ENCODE results near the gene MRPL16.
A peak's percentile ranks its signal among the peaks of the same experiment; 100 is the strongest.
"Not testable (repeated sequence)": the region's sequence is repeated elsewhere in the genome, so short reads cannot be mapped to it uniquely, and the experiment has no call there.

The MRPL16 gene

DNA sequence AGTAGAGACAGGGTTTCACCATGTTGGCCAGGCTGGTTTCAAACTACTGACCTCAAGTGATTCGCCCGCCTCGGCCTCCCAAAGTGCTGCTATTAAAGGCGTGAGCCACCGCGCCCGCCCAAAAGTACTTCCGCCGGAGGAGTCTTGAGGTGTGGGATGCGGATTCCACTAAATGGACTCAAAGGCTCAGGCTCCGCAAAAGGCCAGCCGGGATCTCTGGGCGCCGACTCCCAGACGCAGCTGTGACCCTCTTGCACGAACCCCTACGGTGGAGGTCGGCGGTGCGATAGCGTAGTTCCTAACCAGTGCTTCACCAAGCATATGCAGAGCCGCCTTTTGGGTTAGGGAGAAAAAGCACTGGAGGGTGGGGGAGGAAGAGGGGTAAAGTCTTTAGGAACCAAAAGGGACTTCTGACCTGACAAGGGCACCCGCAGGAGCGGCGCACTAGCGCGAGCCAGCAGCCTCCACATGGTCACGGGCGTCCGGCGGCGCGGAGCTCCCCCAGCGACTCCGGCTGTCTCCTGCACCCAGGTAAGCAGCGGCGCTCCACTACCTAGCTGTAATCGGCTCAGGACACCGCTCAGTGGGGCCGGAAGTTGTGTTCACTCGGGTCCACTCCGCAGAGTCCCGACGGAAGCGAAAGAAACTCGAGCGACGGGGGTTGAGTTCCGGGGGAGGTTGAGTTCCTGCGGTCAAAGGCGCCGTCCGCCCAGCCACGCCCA is at the start of gene MRPL16:
Gene MRPL16, minus strand, starts transcription at position 590 of the 722 bp plus-strand sequence. Its CDS starts 120 bp downstream, at position 470.
- DNase-seq (ENCODE audit: low read depth in 3 of 3) = peak; percentile 79 to 88 (median 79)

DNA sequence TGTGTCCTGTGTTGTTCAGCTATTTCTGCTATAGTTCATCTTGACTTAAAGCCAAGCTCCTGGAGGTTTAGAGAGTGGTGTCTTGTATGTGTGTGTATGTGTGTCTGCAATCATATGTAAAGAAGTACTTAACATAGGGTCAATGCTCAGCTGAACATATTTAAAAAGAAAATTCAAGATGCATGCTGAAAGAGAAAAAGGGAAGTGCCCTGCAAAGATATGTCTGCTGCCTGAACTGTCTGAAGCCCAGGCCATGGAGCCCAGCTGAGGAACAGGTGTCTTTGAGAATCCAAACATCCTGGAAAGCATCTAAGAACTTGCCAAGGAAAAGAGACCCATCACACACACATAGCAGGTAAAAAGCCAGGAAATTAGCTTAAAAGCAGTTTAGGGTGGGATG is 49.1 kb upstream of the MRPL16 start:
- no peak for DNase-seq (ENCODE audit: low read depth in 3 of 3)

DNA sequence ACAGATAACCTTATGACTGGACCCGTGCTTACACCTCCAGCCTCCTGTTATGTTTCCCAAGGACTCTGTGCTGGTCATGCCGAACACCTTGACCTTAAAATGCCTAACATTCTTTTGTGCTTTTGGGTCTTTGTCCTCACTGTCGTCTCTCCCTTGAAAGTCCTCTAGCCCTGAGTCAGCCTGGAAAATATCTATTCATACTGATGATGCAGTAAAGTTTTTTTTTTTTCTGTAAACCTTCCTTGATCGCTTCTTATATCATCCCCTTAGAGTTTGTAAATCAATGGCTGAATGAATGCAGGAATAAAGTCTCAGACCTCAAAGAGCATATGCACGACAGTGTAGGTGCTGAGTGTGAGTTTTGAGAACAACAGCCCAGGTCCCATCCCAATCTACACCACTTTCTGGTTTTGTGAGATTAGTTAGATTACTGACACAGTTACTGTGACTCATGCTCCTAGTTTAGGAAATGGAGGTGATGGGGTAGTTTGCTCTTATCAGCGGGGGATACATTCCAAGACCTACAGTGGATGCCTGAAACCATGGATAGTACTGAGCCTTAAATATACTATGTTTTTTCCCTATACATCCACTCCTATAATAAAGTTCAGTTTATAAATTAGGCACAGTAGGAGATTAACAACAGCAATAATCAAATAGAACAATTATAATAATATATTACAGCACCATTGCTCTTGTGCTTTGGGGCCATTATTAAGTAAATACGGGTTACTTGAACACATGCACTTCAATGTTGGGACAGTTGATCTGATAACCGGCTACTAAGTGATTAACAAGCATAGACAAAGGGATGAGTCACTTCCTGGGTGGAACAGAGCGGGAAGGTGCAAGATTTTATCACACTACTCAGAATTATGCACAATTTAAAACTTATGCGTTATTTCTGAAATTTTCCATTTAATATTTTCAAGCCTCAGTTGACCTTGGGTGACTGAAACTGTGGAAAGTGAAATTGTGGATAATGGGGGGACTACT is 47.2 kb upstream of the MRPL16 start:
- peak in 1 of 3 experiments; percentile 7 for DNase-seq (ENCODE audit: low read depth in 3 of 3)

DNA sequence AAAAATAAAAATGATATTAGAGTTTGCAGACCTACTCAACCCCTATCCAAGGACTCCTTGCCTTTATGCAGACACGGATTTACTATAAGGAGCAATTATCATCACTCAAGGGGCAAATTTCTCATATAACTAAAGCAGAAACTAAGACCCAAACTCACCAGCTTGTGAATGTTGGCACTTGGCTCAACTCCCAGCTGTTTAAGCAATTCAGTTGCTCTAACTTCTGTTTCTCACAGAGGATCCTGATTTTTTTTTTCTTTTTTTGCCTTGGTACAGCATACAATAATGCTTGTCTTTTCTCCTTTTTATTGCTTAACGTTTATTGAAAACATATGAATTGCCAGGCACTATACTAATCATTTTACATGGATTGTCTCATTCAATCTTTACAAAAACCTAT is 44.3 kb upstream of the MRPL16 start:
- DNase-seq (ENCODE audit: low read depth in 3 of 3) = no peak

DNA sequence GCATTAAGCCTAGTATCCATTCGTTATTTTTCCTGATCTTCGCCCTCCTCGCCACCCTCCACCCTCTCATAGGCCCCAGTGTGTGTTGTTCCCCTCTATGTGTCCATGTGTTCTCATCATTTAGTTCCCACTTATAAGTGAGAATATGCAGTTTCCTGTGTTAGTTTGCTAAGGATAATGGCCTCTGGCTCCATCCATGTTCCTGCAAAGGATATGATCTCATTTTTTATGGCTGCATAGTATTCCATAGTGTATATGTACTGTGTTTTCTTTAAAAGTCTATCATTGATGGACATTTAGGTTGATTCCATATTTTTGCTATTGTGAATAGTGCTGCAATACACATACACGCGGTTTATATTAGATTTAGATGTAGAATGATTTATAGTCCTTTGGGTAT is 40.8 kb upstream of the MRPL16 start:
- DNase-seq (ENCODE audit: low read depth in 3 of 3) = not testable (repeated sequence)

DNA sequence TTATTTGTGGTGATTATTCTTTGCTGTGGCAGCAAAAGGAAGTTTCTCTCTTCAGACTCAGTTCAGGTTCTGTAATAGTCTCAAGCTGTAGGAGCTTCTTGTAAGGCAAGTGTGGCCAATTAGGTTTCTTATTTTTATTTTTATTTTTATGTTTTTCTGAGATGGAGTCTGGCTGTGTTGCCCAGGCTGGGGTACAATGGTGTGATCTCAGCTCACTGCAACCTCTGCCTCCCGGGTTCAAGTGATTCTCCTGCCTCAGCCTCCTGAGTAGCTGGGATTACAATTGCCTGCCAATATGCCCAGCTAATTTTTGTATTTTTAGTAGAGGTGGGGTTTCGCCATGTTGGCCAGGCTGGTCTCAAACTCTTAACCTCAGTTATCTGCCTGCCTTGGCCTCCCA is 39.0 kb upstream of the MRPL16 start:
- DNase-seq (ENCODE audit: low read depth in 3 of 3) = not testable (repeated sequence)

DNA sequence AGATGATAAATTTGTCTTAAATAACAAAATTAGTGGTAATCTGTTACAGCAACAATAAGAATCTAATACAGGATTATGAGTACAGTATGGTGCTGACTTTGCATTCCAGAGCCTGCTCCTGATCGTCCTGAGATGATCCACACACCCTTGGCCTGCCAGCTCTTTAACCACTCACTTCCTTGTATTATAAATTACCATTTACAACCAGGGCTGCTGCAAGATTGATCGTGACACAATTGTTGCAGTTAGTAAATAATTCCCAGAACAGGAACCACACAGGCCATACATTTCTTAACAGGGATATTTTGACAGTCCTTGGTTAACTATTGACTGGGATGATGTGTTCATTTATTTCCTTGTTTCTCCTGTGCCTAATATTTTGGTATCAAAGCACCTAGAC is 38.6 kb upstream of the MRPL16 start:
- no peak for DNase-seq (ENCODE audit: low read depth in 3 of 3)

DNA sequence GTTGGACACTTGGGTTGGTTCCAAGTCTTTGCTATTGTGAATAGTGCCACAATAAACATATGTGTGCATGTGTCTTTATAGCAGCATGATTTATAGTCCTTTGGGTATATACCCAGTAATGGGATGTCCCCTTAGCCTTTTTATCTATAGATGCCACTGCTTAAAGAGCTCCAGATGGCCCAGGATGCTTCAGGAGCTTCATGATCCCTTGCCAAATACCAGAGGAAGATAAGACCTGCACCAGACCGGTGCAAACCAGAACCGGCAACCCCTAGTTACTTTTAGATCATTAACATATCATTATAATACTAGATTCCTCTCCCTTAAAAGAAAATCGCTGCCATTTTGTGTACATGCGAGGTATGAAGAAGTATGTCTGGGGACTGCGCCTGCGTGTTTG is 37.9 kb upstream of the MRPL16 start:
- not testable (repeated sequence) for DNase-seq (ENCODE audit: low read depth in 3 of 3)

DNA sequence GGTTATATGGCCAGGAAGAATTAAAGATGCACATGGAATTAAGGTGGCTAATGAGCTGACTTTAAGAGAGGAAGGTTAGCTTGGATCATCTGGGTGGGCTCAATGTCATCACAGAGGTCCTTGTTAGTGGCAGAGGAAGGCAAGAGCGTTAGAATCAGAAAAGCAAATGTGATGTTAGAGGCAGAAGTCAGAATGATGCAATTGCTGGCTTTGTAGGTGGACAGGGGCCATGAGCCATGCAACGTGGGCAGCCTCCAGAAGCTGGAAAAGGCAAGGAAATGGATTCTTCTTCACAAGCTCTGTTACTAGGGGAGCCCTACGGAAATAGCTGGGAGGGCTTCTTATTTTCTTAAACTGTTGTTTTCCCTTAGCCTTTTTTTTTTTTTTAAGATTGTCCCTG is 37.0 kb upstream of the MRPL16 start:
- DNase-seq (ENCODE audit: low read depth in 3 of 3) = no peak

DNA sequence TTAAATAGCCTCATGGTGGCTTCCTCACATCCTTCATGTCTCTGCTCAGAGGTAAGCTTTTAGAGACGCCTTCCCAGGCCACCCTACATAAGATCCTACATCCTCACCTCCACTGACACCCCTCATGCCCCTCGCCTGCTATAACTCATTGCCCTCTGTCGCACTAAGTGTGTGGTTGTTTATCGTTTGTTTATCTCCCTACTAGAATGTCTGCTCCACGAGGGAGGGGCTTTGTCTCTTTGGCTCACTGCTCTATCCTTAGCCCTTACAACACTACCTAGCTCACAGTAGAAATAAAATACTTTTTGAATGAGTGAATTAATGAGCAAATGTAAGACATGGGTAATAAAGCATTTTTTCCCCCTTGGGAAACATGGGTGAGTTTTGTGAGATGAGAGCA is 36.0 kb upstream of the MRPL16 start:
- no peak for DNase-seq (ENCODE audit: low read depth in 3 of 3)

DNA sequence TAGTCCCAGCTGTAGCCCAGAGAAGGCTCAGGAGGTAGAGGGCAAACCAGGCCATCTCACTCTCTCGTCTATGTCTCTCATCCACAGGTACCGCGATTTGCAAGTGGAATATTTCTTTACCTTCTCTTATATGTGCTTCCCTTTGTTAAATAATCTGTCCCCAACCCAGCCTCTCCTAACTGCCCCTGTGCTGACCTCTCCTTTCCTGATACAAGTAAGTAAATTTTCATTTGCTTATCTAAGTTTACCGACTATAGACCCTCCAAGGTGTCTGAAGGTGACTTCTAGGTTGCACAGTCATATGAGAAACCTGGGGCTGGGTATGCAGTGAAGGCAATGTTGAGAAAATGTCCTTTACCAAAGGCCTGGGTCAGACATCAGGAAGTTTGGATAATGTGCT is 34.8 kb upstream of the MRPL16 start, which contains the start of gene CBLIF:
Gene CBLIF, minus strand, starts transcription at position 101 of the 400 bp plus-strand sequence. Its CDS starts 46 bp downstream, at position 55.
- no peak for DNase-seq (ENCODE audit: low read depth in 3 of 3)

DNA sequence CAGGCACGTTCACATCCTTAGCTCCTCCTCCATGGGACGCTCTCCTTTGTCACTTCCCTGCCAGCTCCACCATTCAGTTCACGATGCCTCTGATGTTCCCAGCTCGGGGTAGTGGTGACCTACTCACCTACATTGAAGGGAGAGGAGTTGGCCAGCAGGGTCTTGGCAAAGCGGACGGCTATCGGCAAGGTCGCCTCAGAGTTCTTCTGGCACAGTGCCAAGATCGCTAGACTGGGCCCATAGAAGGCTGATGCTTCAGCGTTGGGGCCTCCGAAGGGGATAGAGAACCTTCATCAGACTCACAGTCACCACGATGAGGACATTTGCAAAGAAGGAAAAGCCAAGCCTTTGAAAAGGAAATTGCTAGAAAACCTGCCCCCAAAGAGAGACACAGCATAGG is 31.7 kb upstream of the MRPL16 start:
- no peak for DNase-seq (ENCODE audit: low read depth in 3 of 3)

DNA sequence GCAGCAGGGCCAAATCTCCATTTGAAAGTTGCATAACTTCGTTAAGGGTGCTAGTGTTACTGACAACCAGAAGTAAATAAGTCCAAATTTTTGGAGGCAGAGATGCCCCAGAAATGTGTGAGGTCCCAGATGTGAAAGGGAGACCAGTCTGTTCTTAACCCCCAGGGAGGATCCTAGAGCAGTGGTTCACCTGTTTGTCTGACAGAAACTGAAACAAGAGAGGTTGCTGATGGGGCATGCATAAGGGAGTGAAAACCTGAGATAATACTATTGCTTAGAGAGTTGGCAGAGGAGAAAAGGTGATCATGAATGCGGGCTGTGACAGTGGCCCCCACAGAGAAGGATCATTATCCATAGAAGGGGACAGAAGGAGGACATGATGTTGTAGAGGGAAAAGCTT is 30.9 kb upstream of the MRPL16 start:
- DNase-seq (ENCODE audit: low read depth in 3 of 3) = no peak

DNA sequence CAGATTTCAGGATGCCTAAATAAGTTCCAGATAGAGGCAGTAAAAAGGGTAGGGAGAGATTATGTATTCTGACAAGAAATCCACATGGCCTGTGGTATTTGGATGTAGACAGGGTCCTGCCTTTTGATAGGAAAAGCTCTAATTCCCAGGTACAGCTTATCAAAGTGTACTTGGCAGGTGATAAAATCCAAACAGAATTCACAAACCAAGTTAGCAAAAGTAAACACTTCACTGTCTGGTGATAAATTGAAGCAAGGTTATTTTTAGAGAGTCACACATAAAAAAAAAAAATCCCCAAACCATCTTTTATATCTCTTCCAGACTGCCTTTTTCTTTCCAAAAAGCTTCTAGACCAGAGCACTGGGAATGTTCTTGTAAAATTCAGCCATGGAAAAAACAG is 29.0 kb upstream of the MRPL16 start:
- no peak for DNase-seq (ENCODE audit: low read depth in 3 of 3)

DNA sequence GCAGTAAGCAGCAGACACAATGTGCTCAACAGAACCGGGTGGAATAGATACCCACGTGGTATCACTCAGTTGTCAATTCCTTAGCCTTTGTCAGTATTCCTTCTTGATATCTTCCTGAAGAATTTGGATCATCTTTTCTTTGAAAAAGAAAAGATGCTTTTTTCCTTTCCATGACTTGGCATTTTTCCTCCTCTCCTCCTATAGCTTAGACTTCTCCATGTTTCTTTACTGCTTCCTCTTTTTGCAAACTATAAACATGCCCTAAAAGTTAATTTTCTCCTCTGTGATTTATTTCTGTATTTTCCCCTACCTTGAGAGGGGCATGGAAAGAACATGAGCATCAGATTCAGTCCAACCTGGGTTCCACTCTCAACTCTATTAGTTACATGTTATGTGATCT is 23.0 kb upstream of the MRPL16 start:
- DNase-seq (ENCODE audit: low read depth in 3 of 3) = no peak

DNA sequence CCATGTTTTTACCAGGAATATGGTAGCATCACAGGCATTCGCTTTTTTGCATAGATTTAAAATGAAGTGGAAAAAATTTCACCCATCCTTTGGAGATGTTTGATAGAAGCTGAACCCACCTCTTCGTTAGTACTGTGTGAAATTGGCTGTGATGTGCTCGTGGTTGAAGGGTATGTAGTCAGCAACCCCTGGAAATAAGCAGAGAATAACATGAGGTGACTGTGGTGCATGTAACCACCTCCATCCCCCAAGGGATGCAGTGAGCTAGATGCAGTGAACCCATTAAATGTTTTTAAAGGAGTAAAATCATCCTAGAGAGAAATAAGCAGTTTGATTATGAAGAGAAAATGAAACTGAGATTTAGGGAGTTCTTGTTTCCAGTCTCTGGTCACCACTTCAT is 18.8 kb upstream of the MRPL16 start:
- DNase-seq (ENCODE audit: low read depth in 3 of 3) = no peak

DNA sequence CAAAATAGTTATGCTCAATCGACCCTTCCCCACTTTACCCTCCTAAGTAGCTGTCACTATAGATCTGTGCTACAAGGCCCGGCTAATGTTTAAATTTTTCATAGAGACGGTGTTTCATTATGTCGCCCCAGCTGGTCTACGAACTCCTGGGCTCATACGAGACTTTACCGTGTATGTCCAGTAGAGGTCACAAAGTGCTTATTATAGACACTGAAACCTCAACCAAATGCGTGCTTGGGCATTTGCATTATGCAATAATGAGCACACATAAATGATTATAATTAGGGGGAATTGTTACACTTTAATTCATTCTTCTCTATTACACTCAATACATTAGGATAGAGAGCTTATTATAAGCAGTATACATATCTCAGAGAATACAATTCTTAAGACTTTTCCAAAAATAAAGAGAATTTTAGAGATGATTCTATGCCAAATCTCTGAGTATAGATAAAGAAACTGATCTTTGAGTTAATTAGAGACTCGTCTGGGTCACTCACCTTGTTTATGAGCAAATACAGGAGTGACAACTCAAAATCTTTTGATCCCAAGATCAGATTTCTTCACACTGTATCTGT is 12.5 kb upstream of the MRPL16 start:
- no peak for DNase-seq (ENCODE audit: low read depth in 3 of 3)

DNA sequence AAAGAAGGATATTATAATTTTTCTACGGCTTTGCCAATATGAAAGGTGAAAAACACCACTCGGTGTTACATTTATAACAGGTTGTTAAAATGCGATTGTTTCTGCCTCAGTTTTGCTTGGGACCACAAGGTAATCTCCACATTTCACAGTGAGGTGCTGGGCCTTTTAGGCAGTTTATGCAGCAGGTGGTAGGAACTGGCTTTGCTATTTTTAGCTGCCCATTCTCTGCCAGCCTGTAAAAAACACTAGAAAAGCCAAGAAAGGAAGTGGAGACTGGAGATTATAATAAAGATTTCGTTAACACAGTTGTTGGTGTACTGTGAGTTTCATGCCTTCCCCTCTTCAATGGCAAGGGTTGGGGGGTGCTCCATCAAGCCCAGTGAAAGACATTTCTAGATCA is 8.0 kb upstream of the MRPL16 start:
- no peak for DNase-seq (ENCODE audit: low read depth in 3 of 3)

DNA sequence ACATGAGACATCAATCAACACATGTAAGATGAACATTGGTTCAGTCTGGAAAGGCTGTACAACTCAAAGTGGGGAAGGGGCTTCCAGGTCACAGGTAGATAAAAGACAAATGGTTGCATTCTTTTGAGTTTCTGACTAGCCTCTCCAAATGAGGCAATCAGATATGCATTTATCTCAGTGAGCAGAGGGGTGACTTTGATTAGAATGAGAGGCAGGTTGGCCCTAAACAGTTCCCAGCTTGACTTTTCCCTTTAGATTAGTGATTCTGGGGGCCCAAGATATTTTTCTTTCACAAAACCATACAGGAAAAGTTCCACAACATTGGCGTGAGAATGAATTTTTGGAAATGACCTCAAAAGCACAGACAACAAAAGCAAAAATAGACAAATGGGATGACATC is 5.9 kb upstream of the MRPL16 start:
- not testable (repeated sequence) for DNase-seq (ENCODE audit: low read depth in 3 of 3)

DNA sequence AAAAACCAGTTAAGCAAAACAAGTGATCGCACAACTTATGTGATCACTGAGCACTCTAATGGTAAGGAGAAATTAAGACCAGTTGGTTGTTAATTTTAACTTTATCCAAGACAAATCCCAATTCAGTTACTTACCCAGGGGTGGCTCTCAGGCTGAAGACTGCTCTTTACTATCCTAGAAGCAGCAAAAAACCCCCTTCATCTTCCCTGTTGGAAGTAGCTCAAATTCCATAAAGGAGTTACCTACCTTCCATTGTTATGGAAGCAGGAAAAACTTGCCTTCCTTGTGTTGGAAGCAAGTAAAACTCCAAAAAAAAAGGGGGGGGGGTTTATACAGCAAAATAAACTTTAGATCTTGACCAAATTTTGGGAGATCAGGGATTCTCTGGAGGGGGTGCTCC is 5.2 kb upstream of the MRPL16 start:
- DNase-seq (ENCODE audit: low read depth in 3 of 3) = no peak

DNA sequence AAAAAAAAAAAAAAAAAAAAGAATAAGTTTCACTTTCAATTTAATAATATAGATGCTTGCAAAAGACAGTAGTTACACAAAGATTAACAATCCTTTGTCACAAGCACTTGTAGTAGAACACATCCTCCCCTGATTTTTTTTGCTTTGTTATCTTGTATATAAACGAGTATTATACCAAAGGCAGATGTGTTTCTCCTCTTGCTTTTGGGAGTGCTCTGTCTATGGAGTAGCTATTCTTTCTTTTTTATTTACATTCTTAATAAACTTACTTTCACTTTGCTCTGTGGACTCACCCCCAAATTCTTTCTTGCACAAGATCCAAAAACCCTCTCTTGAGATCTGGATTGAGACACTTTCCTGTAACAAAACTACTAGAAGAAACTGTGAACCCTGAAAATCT is 3.4 kb upstream of the MRPL16 start:
- DNase-seq (ENCODE audit: low read depth in 3 of 3) = no peak

DNA sequence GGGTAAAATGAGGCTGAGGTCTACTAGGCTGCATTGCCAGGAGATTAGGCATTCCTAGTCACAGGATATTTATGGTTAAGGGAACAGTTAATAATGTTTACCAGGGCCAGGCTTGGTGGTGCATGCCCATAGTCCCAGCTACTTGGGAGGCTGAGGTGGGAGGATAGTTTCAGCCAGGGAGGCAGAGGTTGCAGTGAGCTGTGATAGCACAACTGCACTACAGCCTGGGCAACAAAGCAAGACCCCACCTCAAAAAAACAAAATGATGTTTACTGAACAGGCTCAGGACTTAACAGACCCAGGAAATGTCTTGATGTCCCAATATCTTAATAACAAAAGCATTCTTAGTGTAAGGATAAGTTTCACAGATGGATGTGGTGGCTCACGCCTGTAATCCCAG is 2.8 kb upstream of the MRPL16 start:
- no peak for DNase-seq (ENCODE audit: low read depth in 3 of 3)

All from stimulated activated CD4-positive, alpha-beta T cell treated with anti-CD3 and anti-CD28 coated beads, TNF-alpha, amount 100 ng/mL, for 24 hours (primary cell).